ENCODE data around the gene CACYBP. TPM values are rescaled to one million over a fixed set of nuclear protein-coding genes. Genes with fewer than 3 reads are reported as not detected.

Gene CACYBP
- total and polyA plus RNA-seq, 7 donors, result 41.3 to 107 (median 85.3) TPM

GRCh38 chr1:175024773-175025172 lies 25.0 kb downstream of the CACYBP start:
- WGBS, 2 donors, result 96% methylated on average over 2 of the region's 2 CpGs
- Histone ChIP-seq H3K4me3 (no peak overlapping the region), H3K27ac (no peak overlapping the region), H3K27me3 (no peaks in the 10 kb centered on the region), H3K9me3 (peaks cover 0 to 1% (median 0%) of the 10 kb centered on the region in 4 donors), H3K36me3 (peaks cover 0 to 8% (median 0%) of the 10 kb centered on the region in 4 donors), H3K4me1 (peaks cover 0 to 14% (median 10%) of the 10 kb centered on the region in 4 donors)
- intact Hi-C loops (cut with DNase I), result no loop called here
- no peak for DNase-seq
- no peak for TF ChIP-seq POLR2AphosphoS5 (IDR thresholded peaks at IDR 0.05)
- no peak for TF ChIP-seq POLR2A (IDR thresholded peaks at IDR 0.05)
- no peak for TF ChIP-seq EP300 (IDR thresholded peaks at IDR 0.05)
- no peak for TF ChIP-seq CTCF (IDR thresholded peaks at IDR 0.05)

GRCh38 chr1:175033953-175034352 lies 34.2 kb downstream of the CACYBP start:
- 79 to 89% methylated on average over 4 of the region's 4 CpGs for WGBS, 2 donors
- no peak overlapping the region for H3K4me3 ChIP-seq
- H3K4me1 ChIP-seq, result no peaks in the 10 kb centered on the region
- no peak overlapping the region for H3K27ac ChIP-seq
- H3K36me3 ChIP-seq, result no peaks in the 10 kb centered on the region
- TF ChIP-seq CTCF (IDR thresholded peaks at IDR 0.05) (no peak), POLR2A (IDR thresholded peaks at IDR 0.05) (no peak), EP300 (IDR thresholded peaks at IDR 0.05) (no peak), POLR2AphosphoS5 (IDR thresholded peaks at IDR 0.05) (no peak)
- intact Hi-C loops (cut with DNase I), result no loop called here
- H3K27me3 ChIP-seq, result no peaks in the 10 kb centered on the region
- H3K9me3 ChIP-seq, result no peaks in the 10 kb centered on the region
- no peak for DNase-seq

GRCh38 chr1:175034775-175035174 lies 35.0 kb downstream of the CACYBP start:
- no peak for TF ChIP-seq CTCF (IDR thresholded peaks at IDR 0.05)
- no peak for TF ChIP-seq POLR2A (IDR thresholded peaks at IDR 0.05)
- TF ChIP-seq EP300 (IDR thresholded peaks at IDR 0.05), result no peak
- TF ChIP-seq POLR2AphosphoS5 (IDR thresholded peaks at IDR 0.05), result no peak
- H3K27me3 ChIP-seq, result no peaks in the 10 kb centered on the region
- no peaks in the 10 kb centered on the region for H3K9me3 ChIP-seq
- no peaks in the 10 kb centered on the region for H3K36me3 ChIP-seq
- no peak overlapping the region for H3K27ac ChIP-seq
- no peak overlapping the region for H3K4me3 ChIP-seq
- DNase-seq, result no peak
- WGBS, 2 donors, result 48 to 72% methylated on average over 2 of the region's 2 CpGs
- intact Hi-C loops (cut with DNase I), result no loop called here
- peaks cover 0 to 2% (median 0%) of the 10 kb centered on the region in 4 donors for H3K4me1 ChIP-seq

- Histone ChIP-seq H3K36me3 (no peaks in the 10 kb centered on the region), H3K27me3 (no peaks in the 10 kb centered on the region), H3K9me3 (no peaks in the 10 kb centered on the region), H3K4me3 (no peak overlapping the region), H3K27ac (no peak overlapping the region), H3K4me1 (peaks cover 0 to 10% (median 4%) of the 10 kb centered on the region in 4 donors)
- WGBS, 2 donors, result 88 to 93% methylated on average over 6 of the region's 6 CpGs
- intact Hi-C loops (cut with DNase I), result no loop called here
- TF ChIP-seq POLR2A (IDR thresholded peaks at IDR 0.05), result no peak
- TF ChIP-seq EP300 (IDR thresholded peaks at IDR 0.05), result no peak
- no peak for DNase-seq
Observed at GRCh38 chr1:175035865-175036264, 36.1 kb downstream of the CACYBP start.

- intact Hi-C loops (cut with DNase I), result no loop called here
Observed at GRCh38 chr1:175036476-175036875, 36.7 kb downstream of the CACYBP start.

More at GRCh38 chr1:175036476-175036875, 36.7 kb downstream of the CACYBP start:
- Histone ChIP-seq H3K27me3 (no peaks in the 10 kb centered on the region), H3K27ac (no peak overlapping the region), H3K4me3 (no peak overlapping the region), H3K9me3 (no peaks in the 10 kb centered on the region), H3K36me3 (no peaks in the 10 kb centered on the region), H3K4me1 (peaks cover 0 to 12% (median 4%) of the 10 kb centered on the region in 4 donors)
- 69 to 72% methylated on average over 3 of the region's 3 CpGs for WGBS, 2 donors
- TF ChIP-seq EP300 (IDR thresholded peaks at IDR 0.05) (no peak), POLR2AphosphoS5 (IDR thresholded peaks at IDR 0.05) (no peak), CTCF (IDR thresholded peaks at IDR 0.05) (no peak), POLR2A (IDR thresholded peaks at IDR 0.05) (no peak)
- no peak for DNase-seq
